MV-4-11 (cell line): ENCODE data around the gene MKLN1.
"Not testable (repeated sequence)": the region's sequence is repeated elsewhere in the genome, so short reads cannot be mapped to it uniquely, and the experiment has no call there.

Source experiments
- DNase-seq: peaks from one replicate; lab custom pipeline; 2025; lab: John Stamatoyannopoulos, UW

The MKLN1 gene

GRCh38 chr7:131327626-131328376 lies at the start of gene MKLN1:
TSS of gene MKLN1 (plus strand) at chr7:131327876. CDS start at chr7:131327900, 24 bp downstream.
- peak; percentile 73 for DNase-seq

DNA sequence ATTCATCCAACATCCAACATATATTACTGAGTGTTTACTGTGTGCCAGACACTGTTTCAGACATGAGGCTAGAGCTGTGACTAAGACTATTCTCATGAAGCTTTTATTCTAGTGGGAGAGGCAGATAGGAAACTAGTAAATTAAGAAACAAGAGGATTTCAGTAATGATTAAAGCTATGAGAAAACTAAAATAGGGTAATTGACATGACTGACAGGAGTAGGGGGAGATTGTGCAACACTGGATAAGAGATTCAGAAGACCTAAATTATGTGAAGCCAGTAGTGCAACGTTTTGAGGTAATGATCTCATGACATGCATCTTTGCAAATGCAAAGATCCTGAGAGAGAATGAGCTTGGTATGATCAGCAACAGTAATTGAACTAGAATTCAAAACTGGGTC lies 48.6 kb upstream of the MKLN1 start:
- DNase-seq: no peak

DNA sequence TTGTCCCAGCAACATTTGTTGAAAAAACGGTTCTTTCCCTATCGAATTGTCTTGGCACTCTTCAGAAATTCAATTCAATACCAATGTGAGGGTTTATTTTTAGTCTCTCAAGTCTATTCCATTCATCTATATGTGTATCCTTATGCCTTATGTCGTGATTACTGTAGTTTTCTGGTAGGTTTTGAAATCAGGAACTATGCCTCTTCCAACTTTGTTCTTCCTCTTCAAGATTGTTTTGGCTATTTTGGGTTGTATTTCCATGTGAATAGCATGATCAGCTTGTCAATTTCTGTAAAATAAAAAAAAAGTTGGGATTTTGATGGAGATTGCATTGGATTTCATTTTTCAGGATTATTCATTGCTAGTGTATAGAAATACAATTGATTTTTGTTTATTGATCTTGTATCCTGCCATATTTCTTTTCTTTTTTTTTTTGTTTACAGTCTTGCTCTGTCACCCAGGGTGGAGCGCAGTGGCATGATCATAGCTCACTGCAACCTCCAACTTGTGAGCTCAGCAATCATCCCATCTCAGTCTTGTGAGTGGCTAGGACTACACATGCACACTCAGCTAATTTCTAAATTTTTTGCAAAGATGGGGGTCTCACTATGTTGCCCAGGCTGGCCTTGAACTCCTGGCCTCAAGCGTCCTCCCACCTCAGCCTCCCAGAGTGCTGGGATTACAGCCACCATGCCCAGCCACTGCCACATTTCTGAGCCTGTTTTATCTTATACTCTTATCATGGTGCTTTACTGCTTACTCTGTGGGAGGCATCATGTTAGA lies 46.2 kb upstream of the MKLN1 start:
- DNase-seq: peak; percentile 5

GRCh38 chr7:131284702-131285419 lies 42.8 kb upstream of the MKLN1 start:
- DNase-seq: no peak

DNA sequence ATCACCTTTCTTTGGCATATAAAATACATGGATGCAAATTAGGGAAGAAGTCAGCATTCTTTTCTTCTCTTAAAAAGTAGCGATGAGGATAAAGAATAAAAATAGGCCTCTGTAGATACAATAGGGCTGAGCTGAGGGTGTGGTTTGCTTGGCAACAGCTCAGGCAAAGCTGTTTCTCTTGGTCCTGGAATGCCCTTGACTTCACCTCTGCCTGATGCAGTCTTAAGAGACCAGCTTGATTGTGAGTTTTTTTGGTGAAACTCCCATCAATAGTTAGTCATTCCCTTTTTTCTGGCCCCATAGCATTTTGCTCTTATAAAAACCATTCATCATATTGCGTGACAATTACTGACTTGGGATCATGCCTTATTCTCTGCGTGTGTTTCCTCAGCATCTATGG lies 42.1 kb upstream of the MKLN1 start:
- no peak for DNase-seq

- no peak for DNase-seq
Measured at GRCh38 chr7:131288450-131288849, 39.2 kb upstream of the MKLN1 start.

DNA sequence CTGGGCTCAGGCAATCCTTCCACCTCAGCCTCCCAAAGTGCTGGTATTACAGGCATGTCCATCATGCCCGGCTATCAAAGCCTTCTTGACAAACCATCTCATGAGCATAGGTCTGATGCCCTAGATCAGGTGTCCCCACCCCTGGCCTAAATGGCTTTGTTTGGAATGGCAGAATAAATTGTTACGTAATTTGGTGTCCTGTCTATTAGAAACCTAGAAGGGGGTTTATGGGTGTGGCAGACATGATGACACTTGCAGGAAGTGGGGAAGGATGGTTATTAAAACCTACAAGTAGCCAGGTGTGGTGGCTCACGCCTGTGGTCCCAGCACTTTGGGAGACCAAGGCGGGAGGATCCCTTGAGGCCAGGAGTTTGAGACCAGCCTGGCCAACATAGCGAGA lies 38.6 kb upstream of the MKLN1 start:
- no peak for DNase-seq

DNA sequence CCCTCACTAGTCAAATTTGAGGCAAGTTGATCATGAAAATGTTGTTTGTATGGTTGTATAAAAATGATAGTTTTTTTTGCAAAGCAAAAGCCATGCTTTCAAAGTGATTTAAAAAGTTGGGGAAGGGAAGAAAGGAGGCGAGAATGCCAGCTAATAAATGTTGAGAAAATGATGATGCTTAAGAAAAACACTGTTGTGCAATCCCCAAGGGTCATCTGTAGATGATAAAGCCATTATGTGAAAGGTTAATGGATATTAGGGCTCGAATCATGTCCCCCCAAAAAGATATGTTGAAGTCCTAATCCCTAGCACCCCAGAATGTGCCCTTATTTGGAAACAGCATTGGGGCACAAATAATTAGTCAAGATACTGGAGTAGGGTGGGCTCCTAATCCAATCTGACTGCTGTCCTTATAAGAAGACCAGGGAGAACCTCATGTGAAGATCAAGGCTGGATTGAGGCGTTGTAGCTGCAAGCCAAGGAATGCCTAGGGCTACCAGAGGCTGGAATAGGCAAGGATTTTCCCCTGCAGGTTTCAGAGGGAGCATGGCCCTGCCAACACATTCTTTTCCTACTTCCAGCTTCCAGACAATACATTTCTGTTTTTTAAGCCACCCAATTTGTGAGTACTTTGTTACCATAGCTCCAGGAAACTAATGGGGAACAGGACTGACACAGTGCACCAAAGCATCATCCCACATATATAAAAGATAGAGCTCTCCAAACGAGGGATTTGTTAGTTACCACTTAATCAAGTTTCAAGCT lies 35.4 kb upstream of the MKLN1 start:
- no peak for DNase-seq

DNA sequence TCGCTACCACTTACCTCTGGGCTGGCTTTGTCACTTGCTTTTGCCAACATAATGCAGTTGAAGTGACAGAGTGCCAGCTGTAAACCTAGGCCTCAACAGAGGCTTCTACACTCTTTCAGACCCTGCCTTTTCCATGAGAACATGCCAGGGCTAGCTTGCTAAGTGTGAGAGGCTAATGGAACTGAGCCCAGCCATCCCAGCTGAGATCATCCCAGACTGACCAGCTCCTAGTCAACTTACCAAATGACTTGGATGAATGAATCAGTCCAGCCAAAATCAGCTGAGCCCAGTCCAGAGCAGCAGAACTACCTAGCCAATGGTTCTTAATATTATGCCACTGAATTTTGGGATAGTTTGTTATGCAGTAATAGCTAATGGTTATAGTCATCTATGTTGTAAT lies 34.7 kb upstream of the MKLN1 start:
- no peak for DNase-seq

DNA sequence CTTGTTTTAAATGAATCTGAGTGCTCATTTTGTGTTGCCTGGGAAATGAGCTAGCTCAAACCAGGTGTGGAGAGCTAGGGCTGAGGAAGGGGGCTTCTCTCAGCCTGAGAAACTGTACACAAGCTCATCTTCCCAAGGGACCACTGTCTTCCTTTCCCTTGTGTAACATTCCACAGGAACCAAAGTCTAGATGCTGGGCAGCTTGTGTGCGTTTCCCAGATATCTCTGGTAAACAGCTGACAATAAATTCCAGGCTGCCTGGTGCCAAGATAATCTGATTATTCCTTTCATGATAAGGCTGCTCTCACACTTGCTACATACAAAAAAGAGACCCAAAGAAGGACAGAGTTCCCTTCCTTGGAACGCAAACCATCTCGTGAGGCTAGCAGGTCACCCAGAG lies 33.1 kb upstream of the MKLN1 start:
- DNase-seq: no peak

- DNase-seq: no peak
Measured at GRCh38 chr7:131298608-131298992, 29.1 kb upstream of the MKLN1 start.

- DNase-seq: no peak
Measured at GRCh38 chr7:131299074-131299473, 28.6 kb upstream of the MKLN1 start.

- no peak for DNase-seq
Measured at GRCh38 chr7:131300078-131300477, 27.6 kb upstream of the MKLN1 start.

DNA sequence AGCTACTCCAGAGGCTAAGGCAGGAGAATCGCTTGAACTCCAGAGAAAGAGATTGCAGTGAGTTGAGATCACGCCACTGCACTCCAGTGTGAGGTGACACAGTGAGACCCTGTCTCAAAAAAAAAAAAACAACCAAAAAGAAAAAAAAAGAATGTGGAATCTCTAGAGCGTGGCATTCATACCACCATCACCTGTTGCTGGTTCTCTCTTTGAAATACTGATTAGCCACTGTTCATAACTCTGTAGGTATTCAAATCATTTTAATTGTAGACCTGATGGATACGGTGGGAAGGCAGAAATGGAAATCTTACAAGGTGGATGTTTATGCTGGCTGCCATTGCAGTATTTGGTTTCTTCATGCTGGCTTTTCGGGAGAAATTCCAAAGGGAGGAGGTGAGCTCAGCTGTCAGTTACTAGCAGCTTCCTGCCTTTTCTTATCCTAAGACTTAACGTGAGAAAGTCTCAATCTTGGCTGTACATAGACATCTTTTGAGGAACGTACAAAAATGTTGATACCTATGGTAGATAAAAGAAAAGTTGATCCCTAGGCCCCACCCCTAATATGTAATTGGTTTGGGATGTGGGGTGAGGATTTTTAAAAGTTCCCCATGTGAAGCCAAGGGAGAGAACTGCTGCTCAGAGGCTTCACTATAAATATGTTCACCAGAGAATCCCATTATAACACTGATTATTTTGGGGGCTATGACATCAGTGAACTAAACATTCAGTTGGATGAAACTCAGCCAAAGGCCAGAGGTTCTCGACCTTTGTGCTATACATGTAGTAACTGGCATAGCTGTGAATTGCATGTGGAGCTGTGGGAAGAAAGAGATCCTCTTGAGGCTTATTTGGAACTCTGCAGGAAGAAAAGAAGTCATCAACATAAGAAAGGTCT lies 26.9 kb upstream of the MKLN1 start:
- DNase-seq: no peak

DNA sequence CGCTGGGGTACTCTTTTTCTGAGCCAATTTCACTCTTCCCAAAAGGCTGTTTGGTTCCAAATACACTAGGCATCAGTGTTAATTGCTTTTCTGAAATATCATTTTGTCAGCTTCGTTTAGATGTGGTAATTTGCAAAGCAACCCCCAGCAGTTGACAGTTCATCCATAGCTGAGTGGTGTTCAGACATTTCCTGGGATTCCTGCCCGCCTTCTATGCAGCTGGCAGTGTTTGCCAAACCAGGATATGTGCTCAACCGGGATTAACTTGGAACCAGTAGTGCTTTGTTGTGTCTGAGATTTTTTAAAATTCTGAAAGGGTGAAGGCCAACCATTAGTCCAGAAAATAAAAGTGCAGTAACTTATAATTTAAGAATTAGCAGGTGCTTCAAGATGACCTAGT lies 25.2 kb upstream of the MKLN1 start:
- DNase-seq: no peak

DNA sequence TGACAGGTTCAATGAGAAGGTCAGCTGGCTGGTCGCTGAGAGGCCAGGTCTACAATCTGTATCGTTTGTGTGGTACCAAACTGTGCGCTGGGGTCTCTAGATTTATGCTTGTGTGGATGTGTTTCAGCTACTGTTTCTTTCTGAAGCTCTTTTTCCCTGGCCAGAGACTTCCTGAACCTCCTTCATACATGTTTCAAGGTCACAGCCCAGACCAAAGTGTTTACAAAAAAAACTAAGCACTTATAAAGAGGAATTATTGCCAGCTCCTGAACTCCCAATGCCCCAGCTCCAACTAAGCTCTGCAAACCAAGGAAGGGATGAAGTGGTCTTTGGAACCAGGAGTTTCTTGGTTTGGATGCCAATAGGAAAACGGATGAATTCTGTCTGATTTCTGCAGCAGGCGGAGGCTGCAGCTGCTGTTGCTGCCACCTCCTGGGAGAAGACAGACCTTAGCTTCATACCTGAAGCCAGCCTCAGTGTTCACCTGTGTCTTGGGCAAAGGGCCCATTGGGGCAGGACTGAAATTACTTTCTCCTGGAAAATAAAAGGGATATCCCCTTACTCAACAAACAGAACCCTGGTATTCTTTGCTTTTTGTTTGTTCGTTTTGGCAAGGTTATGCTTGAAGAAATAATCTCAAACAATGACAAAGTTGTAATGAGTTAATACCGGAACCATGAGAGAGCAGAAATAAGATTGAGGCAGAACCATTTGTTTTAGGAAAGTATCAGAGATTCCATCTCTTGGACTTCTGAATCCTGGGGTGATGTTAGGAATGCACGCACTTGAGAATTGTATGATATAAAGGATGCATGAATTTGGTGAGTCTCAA lies 24.6 kb upstream of the MKLN1 start:
- DNase-seq: no peak

DNA sequence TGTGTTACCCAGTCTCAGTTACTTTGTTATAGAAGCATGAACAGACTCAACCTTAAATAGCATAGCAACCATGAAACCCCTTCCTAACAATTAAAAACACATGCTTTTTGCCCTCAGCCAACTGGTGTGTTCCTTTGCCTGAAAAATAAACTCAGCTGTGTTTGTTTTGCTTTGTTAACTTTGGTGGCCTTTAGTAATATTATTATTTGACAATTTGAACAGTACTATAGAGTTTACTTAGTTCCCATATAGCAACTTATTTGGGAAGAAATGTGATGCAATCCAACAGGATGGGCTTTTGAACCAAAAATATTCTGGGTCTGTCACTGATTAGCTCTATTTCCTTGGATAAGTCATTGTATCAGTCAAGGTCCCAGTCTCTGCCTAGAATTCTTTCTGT lies 22.5 kb upstream of the MKLN1 start:
- DNase-seq: no peak

- DNase-seq: not testable (repeated sequence)
Measured at GRCh38 chr7:131306041-131306440, 21.6 kb upstream of the MKLN1 start.

- DNase-seq: no peak
Measured at GRCh38 chr7:131306777-131307176, 20.9 kb upstream of the MKLN1 start.

DNA sequence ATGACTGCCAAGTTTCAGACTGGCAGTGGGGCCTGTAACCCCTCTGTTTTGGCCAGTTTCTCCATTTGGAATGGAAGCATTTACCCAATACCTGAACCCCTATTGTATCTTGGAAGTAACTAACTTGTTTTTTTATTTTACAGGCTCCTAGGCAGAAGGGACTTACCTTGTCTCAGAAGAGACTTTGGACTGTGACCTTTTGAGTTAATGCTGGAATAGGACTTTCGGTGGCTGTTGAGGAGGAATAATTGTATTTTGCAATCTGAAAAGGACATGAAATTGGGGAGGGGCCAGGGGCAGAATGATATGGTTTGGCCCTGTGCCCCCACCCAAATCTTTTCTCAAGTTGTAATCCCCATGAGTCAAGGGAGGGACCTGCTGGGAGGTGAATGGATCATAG lies 20.0 kb upstream of the MKLN1 start:
- DNase-seq: no peak
